H1 (cell line): ENCODE measurements around the gene CARD11. TPM values are rescaled to one million over a fixed set of nuclear protein-coding genes. Genes with fewer than 3 reads are reported as not detected.

ENCODE experiments used
- CTCF ChIA-PET: fragments of 300-600 bp; sonication (Branson Sonifier 250); formaldehyde crosslinking; loops from one replicate; lab custom pipeline; 2021; ENCODE audit not compliant: partially characterized antibody; lab: Charles Lee
- POLR2A ChIA-PET: fragments of 300-600 bp; sonication (Branson Sonifier 250); formaldehyde crosslinking; loops from one replicate; lab custom pipeline; 2021; ENCODE audit warnings: inconsistent platforms; ENCODE audit not compliant: partially characterized antibody; lab: Charles Lee
- DNase-seq, 2 experiments: peaks; one replicate each; pipeline versions ENCODE4 v3.0.0 to v3.0.0-alpha.2; 2010 to 2022; ENCODE audit warnings: low spot score in 2 of 2, low read depth in 1 of 2, mixed read lengths in 1 of 2
- FAIRE-seq: peaks from 2 replicates; lab custom pipeline; 2011; peaks lifted over from hg19 to GRCh38; lab: Jason Lieb, UNC
- H2AFZ ChIP-seq: 2 replicates; pipeline ENCODE4 v1.8.1; 2012; ENCODE audit warnings: low read length, inconsistent platforms
- H2AK5ac ChIP-seq: 2 replicates; pipeline ENCODE4 v1.6.1; 2013; ENCODE audit warnings: low read depth, low read length
- H2BK120ac ChIP-seq: replicated peaks from 2 replicates; pipeline ENCODE3; 2013; ENCODE audit warnings: low read depth, low read length, inconsistent platforms
- H2BK12ac ChIP-seq: 2 replicates; pipeline ENCODE4 v1.6.1; 2013; ENCODE audit warnings: low read depth, low read length
- H2BK15ac ChIP-seq: 2 replicates; pipeline ENCODE4 v1.6.1; 2013; ENCODE audit warnings: low read length
- H2BK20ac ChIP-seq: 2 replicates; pipeline ENCODE4 v1.6.1; 2013; ENCODE audit warnings: low read length
- H2BK5ac ChIP-seq: 2 replicates; pipeline ENCODE4 v1.6.1; 2013; ENCODE audit warnings: low read depth, low read length
- H3K14ac ChIP-seq: 2 replicates; pipeline ENCODE4 v1.6.1; 2013; ENCODE audit warnings: inconsistent platforms; ENCODE audit not compliant: insufficient read length
- H3K18ac ChIP-seq: 2 replicates; pipeline ENCODE4 v1.6.1; 2013; ENCODE audit warnings: low read length; ENCODE audit errors: extremely low read depth
- H3K23ac ChIP-seq: 2 replicates; pipeline ENCODE4 v1.6.1; 2013; ENCODE audit warnings: inconsistent platforms; ENCODE audit not compliant: insufficient read length
- H3K23me2 ChIP-seq: 2 replicates; pipeline ENCODE4 v1.6.1; 2013; ENCODE audit warnings: low read depth, low read length
- H3K27ac ChIP-seq: 2 replicates; pipeline ENCODE4 v1.6.1; 2011; ENCODE audit warnings: low read depth, low read length, inconsistent platforms
- H3K27me3 ChIP-seq, 4 experiments: replicated peaks in 1 of 4; 1 replicate in 1 of 4; 2 replicates in 3 of 4; pipeline versions ENCODE4 v1.6.1 to v1.8.1; 2011 to 2013; ENCODE audit warnings: low read length in 3 of 4, mild to moderate bottlenecking in 3 of 4, inconsistent platforms in 2 of 4, mixed read lengths in 2 of 4, moderate library complexity in 1 of 4; ENCODE audit not compliant: control insufficient read depth in 3 of 4, insufficient read depth in 3 of 4; ENCODE audit errors: extremely low read depth in 1 of 4
- H3K36me3 ChIP-seq, 4 experiments: 2 replicates each; pipeline versions ENCODE4 v1.6.1 to v1.8.1; 2011 to 2013; ENCODE audit warnings: mild to moderate bottlenecking in 4 of 4, low read length in 3 of 4, moderate library complexity in 2 of 4, control low read depth in 1 of 4, inconsistent platforms in 1 of 4; ENCODE audit not compliant: insufficient read depth in 4 of 4, control insufficient read depth in 2 of 4
- H3K4ac ChIP-seq: replicated peaks from 2 replicates; pipeline ENCODE3; 2013; ENCODE audit warnings: low read length, low read depth, mixed read lengths, inconsistent platforms; ENCODE audit not compliant: insufficient read length
- H3K4me1 ChIP-seq, 4 experiments: replicated peaks in 1 of 4; 1 replicate in 1 of 4; 2 replicates in 3 of 4; pipeline versions ENCODE4 v1.6.1 to v1.8.1; 2011 to 2013; ENCODE audit warnings: low read length in 3 of 4, inconsistent platforms in 2 of 4, mixed read lengths in 1 of 4; ENCODE audit not compliant: insufficient read depth in 4 of 4, control insufficient read depth in 3 of 4
- H3K4me2 ChIP-seq, 2 experiments: 2 replicates each; pipeline versions ENCODE4 v1.6.1 to v1.8.1; 2011 to 2013; ENCODE audit warnings: low read depth in 2 of 2, low read length in 2 of 2, control low read depth in 1 of 2, inconsistent platforms in 1 of 2, mild to moderate bottlenecking in 1 of 2; ENCODE audit not compliant: insufficient read depth in 1 of 2
- H3K4me3 ChIP-seq, 4 experiments: fragments of 200-600, 300-600 bp in 1 of 4; sonication (generic), shearing (Covaris generic), sonication (Bioruptor Twin) in 1 of 4; 2 replicates each; pipeline versions ENCODE4 v1.5.1 to v1.8.1; 2011 to 2016; ENCODE audit warnings: low read length in 4 of 4, low read depth in 3 of 4, control low read depth in 2 of 4, inconsistent platforms in 2 of 4, mild to moderate bottlenecking in 2 of 4, mixed read lengths in 1 of 4, moderate library complexity in 1 of 4; ENCODE audit not compliant: insufficient read depth in 2 of 4; ENCODE audit errors: extremely low read depth in 1 of 4
- H3K56ac ChIP-seq: replicated peaks from 2 replicates; pipeline ENCODE3; 2013; ENCODE audit warnings: low read depth, mild to moderate bottlenecking, mixed read lengths, low read length, inconsistent platforms; ENCODE audit not compliant: insufficient read length
- H3K79me1 ChIP-seq: 2 replicates; pipeline ENCODE4 v1.6.1; 2013; ENCODE audit warnings: low read depth, low read length, control low read depth
- H3K79me2 ChIP-seq, 2 experiments: 2 replicates each; pipeline versions ENCODE4 v1.6.1 to v1.8.1; 2012 to 2013; ENCODE audit warnings: low read length in 2 of 2, mild to moderate bottlenecking in 2 of 2, inconsistent platforms in 1 of 2; ENCODE audit not compliant: insufficient read depth in 2 of 2, control insufficient read depth in 1 of 2
- H3K9ac ChIP-seq, 4 experiments: replicated peaks in 1 of 4; 1 replicate in 1 of 4; 2 replicates in 3 of 4; pipeline versions ENCODE4 v1.6.1 to v1.8.1; 2011 to 2013; ENCODE audit warnings: low read depth in 3 of 4, low read length in 3 of 4, control low read depth in 2 of 4, mild to moderate bottlenecking in 2 of 4, moderate library complexity in 2 of 4, inconsistent platforms in 1 of 4; ENCODE audit errors: extremely low read depth in 1 of 4
- H3K9me3 ChIP-seq, 2 experiments: 2 replicates each; pipeline versions ENCODE4 v1.6.1 to v1.8.1; 2012 to 2013; ENCODE audit warnings: mild to moderate bottlenecking in 2 of 2, moderate library complexity in 2 of 2, control low read depth in 1 of 2, inconsistent platforms in 1 of 2, low read depth in 1 of 2, low read length in 1 of 2, mixed read lengths in 1 of 2; ENCODE audit not compliant: insufficient read depth in 2 of 2
- H4K20me1 ChIP-seq, 2 experiments: replicated peaks in 1 of 2; 2 replicates each; pipeline versions ENCODE3 to v1.8.1; 2011 to 2013; ENCODE audit warnings: inconsistent platforms in 2 of 2, low read length in 2 of 2, mild to moderate bottlenecking in 1 of 2; ENCODE audit not compliant: insufficient read depth in 2 of 2, control insufficient read depth in 1 of 2
- H4K5ac ChIP-seq: 2 replicates; pipeline ENCODE4 v1.6.1; 2013; ENCODE audit warnings: low read length, low read depth, mixed read lengths, inconsistent platforms; ENCODE audit not compliant: insufficient read length
- H4K8ac ChIP-seq: 2 replicates; pipeline ENCODE4 v1.8.0; 2013; ENCODE audit warnings: mild to moderate bottlenecking, moderate library complexity, low read length, inconsistent platforms; ENCODE audit not compliant: insufficient read depth; ENCODE audit errors: extremely low read depth
- H4K91ac ChIP-seq: replicated peaks from 2 replicates; pipeline ENCODE3; 2013; ENCODE audit warnings: low read length, mixed read lengths, inconsistent platforms; ENCODE audit not compliant: insufficient read length
- CBX5 ChIP-seq: fragments of 300-800, 300-1000 bp; sonication (generic); IDR thresholded peaks from 2 replicates; pipeline ENCODE4 v1.7.1; 2016; ENCODE audit warnings: antibody characterized with exemption, low read length, low read depth
- CBX8 ChIP-seq: fragments of 300-800, 300-1000 bp; sonication (generic); IDR thresholded peaks from 2 replicates; pipeline ENCODE4 v1.7.1; 2016; ENCODE audit warnings: low read depth, low read length, borderline replicate concordance
- CHD2 ChIP-seq: IDR thresholded peaks from 2 replicates; pipeline ENCODE4 v1.6.1; 2012; ENCODE audit warnings: low read length, improper control_type of control experiment
- EP300 ChIP-seq, 2 experiments: IDR thresholded peaks; 1 replicate in 1 of 2; 2 replicates in 1 of 2; pipeline ENCODE4 v1.6.1; 2011 to 2012; ENCODE audit warnings: low read depth in 2 of 2, low read length in 2 of 2, mild to moderate bottlenecking in 2 of 2, borderline replicate concordance in 1 of 2, inconsistent platforms in 1 of 2, moderate library complexity in 1 of 2
- FOSL1 ChIP-seq: IDR thresholded peaks from 2 replicates; pipeline ENCODE4 v1.6.1; 2011; ENCODE audit warnings: mild to moderate bottlenecking, low read depth, low read length, moderate library complexity; ENCODE audit not compliant: insufficient read depth
- HDAC2 ChIP-seq, 2 experiments: fragments of 300-600 bp in 1 of 2; sonication (generic) in 1 of 2; IDR thresholded peaks; 2 replicates each; pipeline ENCODE4 v1.6.1; 2011 to 2012; ENCODE audit warnings: low read depth in 2 of 2, low read length in 2 of 2, mild to moderate bottlenecking in 2 of 2, moderate library complexity in 2 of 2, borderline replicate concordance in 1 of 2, inconsistent platforms in 1 of 2
- KDM5A ChIP-seq: fragments of 200-600 bp; IDR thresholded peaks from 2 replicates; pipeline ENCODE4 v1.7.1; 2012; ENCODE audit warnings: mild to moderate bottlenecking, low read length, inconsistent platforms, mixed read lengths
- MAFK ChIP-seq: IDR thresholded peaks from 2 replicates; pipeline ENCODE4 v1.6.1; 2012; ENCODE audit warnings: low read depth, mild to moderate bottlenecking, improper control_type of control experiment, low read length
- SIRT6 ChIP-seq: IDR thresholded peaks from one replicate; pipeline ENCODE4 v1.7.1; 2012; ENCODE audit warnings: low read length, inconsistent platforms
- TAF1 ChIP-seq: IDR thresholded peaks from 2 replicates; pipeline ENCODE4 v1.6.1; 2011; ENCODE audit warnings: mild to moderate bottlenecking, low read depth, low read length
- TEAD4 ChIP-seq: IDR thresholded peaks from 2 replicates; pipeline ENCODE4 v1.6.1; 2012; ENCODE audit warnings: low read depth, low read length, inconsistent platforms, mixed read lengths
- ZNF274 ChIP-seq: IDR thresholded peaks from 2 replicates; pipeline ENCODE4 v1.7.0; 2012; ENCODE audit warnings: low read length, borderline replicate concordance; ENCODE audit errors: extremely low read depth
- WGBS, 2 experiments: shearing (Covaris generic) in 1 of 2; methylation state at CpG; one replicate each; pipeline versions ENCODE4 v1.1.6 to v1.1.7; 2013 to 2015; ENCODE audit warnings: low lambda C conversion rate in 2 of 2, mixed read lengths in 2 of 2, inconsistent platforms in 1 of 2, low coverage in 1 of 2, missing lambda C conversion rate in 1 of 2; ENCODE audit not compliant: insufficient replicate concordance in 2 of 2, insufficient coverage in 1 of 2, insufficient read length in 1 of 2; ENCODE audit errors: extremely low coverage in 1 of 2, missing lambda C conversion rate in 1 of 2; 5-methylcytosine and 5-hydroxymethylcytosine counted together
- polyA plus RNA-seq, 7 experiments: library from polyadenylated mRNA; depleted of rRNA in 3 of 7; stranded (reverse) in 5 of 7; unstranded in 2 of 7; fragments of >200 nt in 5 of 7; fragments of 200-250 nt in 2 of 7; gene quantifications; 1 replicate in 5 of 7; 2 replicates in 1 of 7; 4 replicates in 1 of 7; pipeline versions ENCODE4 v1.2.1 to v1.2.3, GENCODE V29; 2011 to 2013; ENCODE audit warnings: missing spikeins in 2 of 7, mixed read lengths in 2 of 7
- total RNA-seq: library from RNA; stranded (reverse); fragmentation: NEBNext Ultra II Directional; extraction: Animal tissue kit (Norgen Biotek cat#: 25700); gene quantifications from 2 replicates; pipeline ENCODE4 v1.2.1, GENCODE V29; 2021

Gene CARD11
- total and polyA plus RNA-seq, 2 of the 8 experiments (the other 6 are each of a cell fraction or from before 2014, with no cell fraction given) = 12.6 to 29.8 TPM

DNA sequence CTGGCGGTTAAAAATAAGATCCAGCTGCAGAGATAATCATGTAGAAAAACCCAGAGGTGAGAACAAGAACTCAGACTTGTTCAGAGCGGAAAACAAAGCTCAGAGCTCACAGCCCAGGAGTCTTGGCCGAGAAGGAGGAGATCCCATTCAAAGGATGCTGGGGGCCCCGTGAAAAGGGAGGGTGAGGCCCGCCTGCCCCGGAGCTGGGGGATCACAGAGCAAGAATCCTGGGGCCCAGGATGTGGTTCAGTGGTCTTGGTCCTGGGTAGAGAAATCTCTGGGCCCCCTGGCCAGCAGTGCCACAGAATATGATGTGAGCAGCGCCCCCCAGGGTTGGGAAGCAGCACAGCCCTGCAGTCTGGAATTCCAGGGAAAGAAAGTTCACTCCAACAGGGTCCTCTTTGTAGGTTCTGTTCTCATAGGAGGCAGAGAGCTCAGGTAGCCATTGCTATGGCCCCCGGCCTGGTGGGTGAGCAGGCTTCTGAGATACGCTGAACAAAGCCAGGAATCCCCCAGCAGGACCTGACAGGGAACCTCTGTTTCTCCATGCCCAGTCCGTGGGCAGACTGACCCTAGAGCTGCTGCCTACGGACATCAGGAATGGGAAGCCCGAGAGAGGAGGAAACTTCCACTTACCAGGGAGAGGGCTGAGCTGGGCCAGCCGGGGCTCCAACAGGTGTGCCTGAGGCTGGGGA lies 121.9 kb downstream of the CARD11 start:
- no peak overlapping the region for H2BK120ac ChIP-seq
- no peak overlapping the region for H2BK5ac ChIP-seq
- 82% methylated on average over 13 of the region's 13 CpGs; no CpG with 5 or more reads in 1 of the 2 experiments for WGBS, 2 experiments
- H3K23ac ChIP-seq = no peak overlapping the region
- H3K79me1 ChIP-seq = no peaks in the 10 kb centered on the region
- H2BK12ac ChIP-seq = 0 out of 2 replicates have a peak overlapping the region, but pooled peaks have one; percentile 50
- no peak overlapping the region for H3K14ac ChIP-seq
- no peak for FAIRE-seq
- no peaks in the 10 kb centered on the region for H3K36me3 ChIP-seq
- no peak overlapping the region for H2BK15ac ChIP-seq
- peak overlapping the region; percentile 73; the same call in 1 of the 2 replicates for H4K8ac ChIP-seq
- no peak overlapping the region for H3K9ac ChIP-seq
- H2BK20ac ChIP-seq = peak overlapping the region; percentile 18; the same call in 1 of the 2 replicates
- H3K4ac ChIP-seq = no peak overlapping the region
- no peak overlapping the region; the same call in 1 of the 2 replicates for H3K18ac ChIP-seq
- no peak overlapping the region; the same call in 1 of the 2 replicates for H2AFZ ChIP-seq
- peak in 1 of 2 experiments; percentile 80 for DNase-seq
- H3K27me3 ChIP-seq = no peaks in the 10 kb centered on the region; a peak in 1 of 7 replicates
- H4K5ac ChIP-seq = no peak overlapping the region
- no peak overlapping the region for H3K27ac ChIP-seq
- H3K56ac ChIP-seq = no peak overlapping the region
- ChIA-PET POLR2A (interaction anchor here (0.6 to 1.5 kb wide), 3 partner anchors 10 to 54 kb away, joined by 3 to 4 read pairs (median 3); no protein-coding TSS in a partner anchor), CTCF (interaction anchor here (0.6 to 4.7 kb wide), 56 partner anchors 8 to 1732 kb away, joined by 3 to 29 read pairs (median 4); no protein-coding TSS in a partner anchor)
- H4K91ac ChIP-seq = no peak overlapping the region
- no peaks in the 10 kb centered on the region for H3K79me2 ChIP-seq
- H3K4me3 ChIP-seq = no peak overlapping the region
- H4K20me1 ChIP-seq = peaks cover 1 to 2% of the 10 kb centered on the region in 2 experiments
- H2AK5ac ChIP-seq = no peak overlapping the region
- no peaks in the 10 kb centered on the region; the same call in 1 of the 2 replicates for H3K23me2 ChIP-seq
- H3K4me2 ChIP-seq = no peak overlapping the region
- no peaks in the 10 kb centered on the region; a peak in 1 of 7 replicates for H3K4me1 ChIP-seq
- H3K9me3 ChIP-seq = no peaks in the 10 kb centered on the region
- TF ChIP-seq TAF1 (no peak), TEAD4 (peak; percentile 88), CHD2 (no peak), CBX5 (no peak), CBX8 (no peak), FOSL1 (no peak), HDAC2 (IDR thresholded peaks at IDR 0.05; ENCODE audit: borderline replicate concordance in 1 of 2, low read depth in 2 of 2, low read length in 2 of 2) (no peak), EP300 (IDR thresholded peaks at IDR 0.05; ENCODE audit: borderline replicate concordance in 1 of 2, low read depth in 2 of 2, low read length in 2 of 2) (no peak), KDM5A (no peak), SIRT6 (no peak), MAFK (no peak), ZNF274 (no peak)
